CD14-positive monocyte (primary cell): ENCODE measurements around the gene GJC3. TPM values are rescaled to one million over a fixed set of nuclear protein-coding genes. Genes with fewer than 3 reads are reported as not detected.
A peak's percentile ranks its signal among the peaks of the same experiment; 100 is the strongest.

Experiments
- DNase-seq, 3 donors: peaks; one replicate each; pipeline ENCODE4 v3.0.0-alpha.2; 2011 to 2022
- H2AFZ ChIP-seq: 2 replicates; pipeline ENCODE4 v1.6.0; 2012; ENCODE audit warnings: mild to moderate bottlenecking, low read depth, low read length, inconsistent platforms; ENCODE audit not compliant: insufficient read depth, poor library complexity, severe bottlenecking
- H3K27ac ChIP-seq, 2 donors: 1 replicate in 1 of 2; 2 replicates in 1 of 2; pipeline ENCODE4 v1.5.1; 2012 to 2013; ENCODE audit warnings: low read length in 2 of 2, control low read depth in 1 of 2, inconsistent platforms in 1 of 2, low read depth in 1 of 2, mild to moderate bottlenecking in 1 of 2
- H3K27me3 ChIP-seq, 2 donors: one replicate each; pipeline versions ENCODE4 v1.6.0 to v1.6.1; 2011 to 2013; ENCODE audit warnings: low read length in 2 of 2; ENCODE audit not compliant: control insufficient read depth in 2 of 2, insufficient read depth in 2 of 2
- H3K36me3 ChIP-seq, 2 donors: replicated peaks in 1 of 2; 1 replicate in 1 of 2; 2 replicates in 1 of 2; pipeline versions ENCODE4 v1.5.1 to v1.6.1; 2012 to 2013; ENCODE audit warnings: low read length in 2 of 2, control low read depth in 1 of 2, inconsistent platforms in 1 of 2, mild to moderate bottlenecking in 1 of 2; ENCODE audit not compliant: insufficient read depth in 2 of 2, control insufficient read depth in 1 of 2
- H3K4me1 ChIP-seq, 2 donors: 1 replicate in 1 of 2; 2 replicates in 1 of 2; pipeline versions ENCODE4 v1.5.1 to v1.6.1; 2012 to 2013; ENCODE audit warnings: low read length in 2 of 2, control low read depth in 1 of 2, inconsistent platforms in 1 of 2, mild to moderate bottlenecking in 1 of 2, moderate library complexity in 1 of 2; ENCODE audit not compliant: insufficient read depth in 2 of 2, control insufficient read depth in 1 of 2
- H3K4me2 ChIP-seq: replicated peaks from 2 replicates; pipeline ENCODE3; 2012; ENCODE audit warnings: low read length, moderate library complexity, mild to moderate bottlenecking; ENCODE audit not compliant: poor library complexity, severe bottlenecking; ENCODE audit errors: extremely low read depth
- H3K4me3 ChIP-seq, 3 experiments: fragments of 200-600 bp in 1 of 3; sonication (generic) in 1 of 3; replicated peaks in 1 of 3; 1 replicate in 2 of 3; 2 replicates in 1 of 3; pipeline ENCODE4 v1.5.1; 2011 to 2013; ENCODE audit warnings: low read length in 3 of 3, mild to moderate bottlenecking in 3 of 3, control low read depth in 2 of 3, low read depth in 2 of 3, inconsistent platforms in 1 of 3, moderate library complexity in 1 of 3
- H3K79me2 ChIP-seq: 2 replicates; pipeline ENCODE4 v1.6.0; 2012; ENCODE audit warnings: mild to moderate bottlenecking, control low read depth, inconsistent platforms, low read length, moderate library complexity; ENCODE audit not compliant: insufficient read depth
- H3K9ac ChIP-seq: 2 replicates; pipeline ENCODE4 v1.6.0; 2017; ENCODE audit warnings: low read length, mild to moderate bottlenecking; ENCODE audit not compliant: insufficient read depth, poor library complexity, severe bottlenecking
- H3K9me3 ChIP-seq, 2 donors: replicated peaks in 1 of 2; 1 replicate in 1 of 2; 2 replicates in 1 of 2; pipeline versions ENCODE4 v1.5.1 to v1.6.1; 2012 to 2013; ENCODE audit warnings: low read length in 2 of 2, control low read depth in 1 of 2; ENCODE audit not compliant: control insufficient read depth in 1 of 2, insufficient read depth in 1 of 2
- H4K20me1 ChIP-seq: 2 replicates; pipeline ENCODE4 v1.6.0; 2012; ENCODE audit warnings: mild to moderate bottlenecking, low read length, control low read depth, moderate library complexity; ENCODE audit not compliant: insufficient read depth
- H3K27ac Mint-ChIP-seq, 7 donors: one replicate each; pipeline ENCODE4 v1.8.0; 2020; ENCODE audit warnings: mild to moderate bottlenecking in 7 of 7, mixed read lengths in 7 of 7, moderate library complexity in 6 of 7, inconsistent platforms in 2 of 7
- H3K27me3 Mint-ChIP-seq, 3 donors: one replicate each; pipeline ENCODE4 v1.8.0; 2021 to 2022; ENCODE audit warnings: low read depth in 3 of 3, mild to moderate bottlenecking in 3 of 3, mixed read lengths in 3 of 3, moderate library complexity in 3 of 3, inconsistent platforms in 1 of 3
- H3K36me3 Mint-ChIP-seq, 2 donors: one replicate each; pipeline ENCODE4 v1.8.0; 2020; ENCODE audit warnings: mixed read lengths in 2 of 2, inconsistent platforms in 1 of 2, mild to moderate bottlenecking in 1 of 2
- H3K4me1 Mint-ChIP-seq: one replicate; pipeline ENCODE4 v1.8.0; 2020; ENCODE audit warnings: mild to moderate bottlenecking, mixed read lengths
- H3K4me3 Mint-ChIP-seq, 2 donors: one replicate each; pipeline ENCODE4 v1.8.0; 2020; ENCODE audit warnings: mild to moderate bottlenecking in 2 of 2, mixed read lengths in 2 of 2, moderate library complexity in 1 of 2
- H3K9me3 Mint-ChIP-seq, 7 donors: one replicate each; pipeline ENCODE4 v1.8.0; 2020 to 2022; ENCODE audit warnings: mixed read lengths in 7 of 7, mild to moderate bottlenecking in 6 of 7, moderate library complexity in 6 of 7, inconsistent platforms in 2 of 7
- WGBS: methylation state at CpG from one replicate; pipeline ENCODE4 v1.1.5; 2013; ENCODE audit warnings: missing lambda C conversion rate; ENCODE audit not compliant: insufficient coverage; 5-methylcytosine and 5-hydroxymethylcytosine counted together
- intact Hi-C, 2 donors: fragments of 100-400 bp; cut with micrococcal nuclease; formaldehyde crosslinking; loops; one replicate each; pipeline versions ENCODE4 v1.15.0 to v1.15.1; 2023
- polyA plus RNA-seq, 3 donors: library from polyadenylated mRNA; depleted of rRNA in 1 of 3; unstranded in 2 of 3; stranded (reverse) in 1 of 3; fragments of 300-500 nt in 2 of 3; fragments of >200 nt in 1 of 3; fragmentation: Illumina TruSeq in 2 of 3; gene quantifications; 1 replicate in 2 of 3; 2 replicates in 1 of 3; pipeline ENCODE4 v1.2.3, GENCODE V29; 2012 to 2021
- TF ChIP-seq, protein P1 (sequence below): fragments of 200-600 bp; IDR thresholded peaks from one replicate; pipeline ENCODE4 v1.8.0; 2022; ENCODE audit warnings: antibody characterized with exemption, mild to moderate bottlenecking

Gene GJC3
- polyA plus RNA-seq, 3 donors = not detected

DNA sequence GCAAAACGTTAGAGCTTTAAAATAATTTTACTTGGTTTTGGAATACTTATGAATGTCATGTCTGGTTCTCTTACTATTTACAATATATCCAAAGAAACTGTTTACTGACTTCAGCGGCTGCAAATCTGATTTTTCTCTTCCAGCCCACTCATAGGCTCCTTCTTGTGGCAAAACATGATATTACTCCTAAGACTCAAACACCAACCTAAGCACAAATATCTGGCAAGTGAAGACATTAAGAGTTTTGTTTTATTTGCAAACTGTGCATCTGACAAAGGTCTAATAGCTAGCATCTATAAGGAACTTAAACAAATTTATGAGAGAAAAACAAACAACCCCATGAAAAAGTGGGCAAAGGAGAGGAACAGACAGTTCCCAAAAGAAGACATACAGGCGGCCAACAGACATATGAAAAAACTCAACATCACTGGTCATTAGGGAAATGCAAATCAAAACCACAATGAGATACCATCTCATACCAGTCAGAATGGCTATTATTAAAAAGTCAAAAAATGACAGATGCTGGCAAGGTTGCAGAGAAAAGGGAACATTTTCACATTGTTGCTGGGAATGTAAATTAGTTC is 20.3 kb upstream of the GJC3 start:
- peak overlapping the region in 2 of 7 donors; percentile 1 to 9 for H3K27ac Mint-ChIP-seq
- no peak for DNase-seq
- intact Hi-C loops = no loop called here
- H3K9me3 Mint-ChIP-seq = peaks cover 5 to 13% (median 10%) of the 10 kb centered on the region in 7 donors
- H3K36me3 Mint-ChIP-seq = no peaks in the 10 kb centered on the region
- Histone ChIP-seq H2AFZ (no peak overlapping the region), H3K9ac (no peak overlapping the region), H3K4me2 (no peak overlapping the region), H4K20me1 (no peaks in the 10 kb centered on the region), H3K36me3 (no peaks in the 10 kb centered on the region), H3K27ac (no peak overlapping the region), H3K79me2 (no peaks in the 10 kb centered on the region), H3K4me1 (peaks cover 26 to 27% of the 10 kb centered on the region in 2 donors), H3K27me3 (no peaks in the 10 kb centered on the region), H3K4me3 (no peak overlapping the region), H3K9me3 (peaks cover 7 to 8% of the 10 kb centered on the region in 2 donors)
- no peak overlapping the region for H3K4me3 Mint-ChIP-seq
- H3K4me1 Mint-ChIP-seq = peaks cover 32% of the 10 kb centered on the region
- H3K27me3 Mint-ChIP-seq = peaks cover 0 to 8% (median 3%) of the 10 kb centered on the region in 3 donors
- WGBS = no CpG with 5 or more reads among the region's 3 CpGs
- TF ChIP-seq, protein P1, sequence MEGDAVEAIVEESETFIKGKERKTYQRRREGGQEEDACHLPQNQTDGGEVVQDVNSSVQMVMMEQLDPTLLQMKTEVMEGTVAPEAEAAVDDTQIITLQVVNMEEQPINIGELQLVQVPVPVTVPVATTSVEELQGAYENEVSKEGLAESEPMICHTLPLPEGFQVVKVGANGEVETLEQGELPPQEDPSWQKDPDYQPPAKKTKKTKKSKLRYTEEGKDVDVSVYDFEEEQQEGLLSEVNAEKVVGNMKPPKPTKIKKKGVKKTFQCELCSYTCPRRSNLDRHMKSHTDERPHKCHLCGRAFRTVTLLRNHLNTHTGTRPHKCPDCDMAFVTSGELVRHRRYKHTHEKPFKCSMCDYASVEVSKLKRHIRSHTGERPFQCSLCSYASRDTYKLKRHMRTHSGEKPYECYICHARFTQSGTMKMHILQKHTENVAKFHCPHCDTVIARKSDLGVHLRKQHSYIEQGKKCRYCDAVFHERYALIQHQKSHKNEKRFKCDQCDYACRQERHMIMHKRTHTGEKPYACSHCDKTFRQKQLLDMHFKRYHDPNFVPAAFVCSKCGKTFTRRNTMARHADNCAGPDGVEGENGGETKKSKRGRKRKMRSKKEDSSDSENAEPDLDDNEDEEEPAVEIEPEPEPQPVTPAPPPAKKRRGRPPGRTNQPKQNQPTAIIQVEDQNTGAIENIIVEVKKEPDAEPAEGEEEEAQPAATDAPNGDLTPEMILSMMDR = peak; percentile 23

DNA sequence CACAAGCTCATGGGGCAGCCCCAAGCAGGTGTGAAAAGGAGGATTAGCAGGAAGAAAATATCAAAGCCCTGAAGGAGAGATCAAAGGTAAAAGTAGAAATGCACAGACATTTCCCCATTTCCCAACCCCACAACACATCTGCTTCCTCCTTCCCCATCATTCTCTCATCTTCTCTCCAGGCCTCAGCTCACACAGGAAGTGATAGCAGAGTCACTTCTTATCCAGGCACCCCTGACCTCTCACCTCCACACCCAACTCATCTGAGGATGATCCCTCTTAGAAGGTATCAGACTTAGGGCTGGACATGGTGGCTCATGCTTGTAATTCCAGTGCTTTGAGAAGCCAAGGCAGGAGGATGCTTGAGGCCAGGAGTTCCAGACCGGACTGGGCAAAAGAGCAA is 18.2 kb upstream of the GJC3 start:
- no peaks in the 10 kb centered on the region for H3K79me2 ChIP-seq
- Mint-ChIP-seq H3K27ac (peak overlapping the region in 1 of 7 donors; percentile 47), H3K4me3 (peak overlapping the region in 1 of 2 donors; percentile 36), H3K4me1 (peaks cover 26% of the 10 kb centered on the region), H3K36me3 (no peaks in the 10 kb centered on the region), H3K27me3 (peaks cover 0 to 19% (median 9%) of the 10 kb centered on the region in 3 donors), H3K9me3 (peaks cover 5 to 16% (median 10%) of the 10 kb centered on the region in 7 donors)
- intact Hi-C loops = no loop called here
- no peak overlapping the region for H3K4me3 ChIP-seq
- TF ChIP-seq, protein P1 = no peak
- H3K27me3 ChIP-seq = peaks cover 0 to 11% of the 10 kb centered on the region in 2 donors
- no peak overlapping the region for H3K4me2 ChIP-seq
- H4K20me1 ChIP-seq = no peaks in the 10 kb centered on the region
- WGBS = no CpG with 5 or more reads among the region's 1 CpG
- H3K36me3 ChIP-seq = no peaks in the 10 kb centered on the region
- peaks cover 7 to 8% of the 10 kb centered on the region in 2 donors for H3K9me3 ChIP-seq
- DNase-seq = no peak
- H3K4me1 ChIP-seq = peaks cover 7 to 15% of the 10 kb centered on the region in 2 donors
- no peak overlapping the region for H3K27ac ChIP-seq
- peak overlapping the region; percentile 56 for H2AFZ ChIP-seq
- no peak overlapping the region for H3K9ac ChIP-seq
